ENCODE results near the gene LRRC28.

The LRRC28 gene

GRCh38 chr15:99438691-99439523, 187.6 kb downstream of the LRRC28 start:
- DNase-seq = no peak

- no peak for DNase-seq
These were observed 188.2 kb downstream of the LRRC28 start for GRCh38 chr15:99439524-99439835.

GRCh38 chr15:99440029-99440428, 188.7 kb downstream of the LRRC28 start:
- no peak for DNase-seq
